Testis (tissue), 3 donors: ENCODE data around the gene FHIT. TPM values are rescaled to one million over a fixed set of nuclear protein-coding genes. Genes with fewer than 3 reads are reported as not detected.

Experiments
- DNase-seq: peaks from one replicate; pipeline ENCODE4 v3.0.0-alpha.2; 2019
- H3K27ac ChIP-seq, 2 donors: fragments of 200-600 bp; sonication (generic); one replicate each; pipeline ENCODE4 v1.5.1; 2019
- H3K27me3 ChIP-seq: fragments of 200-600 bp; sonication (generic); one replicate; pipeline ENCODE4 v1.5.1; 2019
- H3K36me3 ChIP-seq: fragments of 200-600 bp; sonication (generic); one replicate; pipeline ENCODE4 v1.5.1; 2017; ENCODE audit warnings: low read depth; ENCODE audit errors: missing control alignments
- H3K4me1 ChIP-seq: fragments of 200-600 bp; sonication (generic); one replicate; pipeline ENCODE4 v1.5.1; 2019
- H3K4me3 ChIP-seq, 2 donors: fragments of 200-600 bp; sonication (generic); one replicate each; pipeline ENCODE4 v1.5.1; 2017 to 2019
- H3K9me3 ChIP-seq: fragments of 200-600 bp; sonication (generic); one replicate; pipeline ENCODE4 v1.5.1; 2017
- POLR2A ChIP-seq: fragments of 450-650 bp; IDR thresholded peaks from one replicate; pipeline ENCODE4 v1.6.1; 2017; ENCODE audit warnings: antibody characterized with exemption, mild to moderate bottlenecking, moderate library complexity
- WGBS, 2 donors: methylation state at CpG; one replicate each; pipeline ENCODE4 v1.1.5; 2018; 5-methylcytosine and 5-hydroxymethylcytosine counted together
- intact Hi-C: fragments of 100-400 bp; cut with DNase I; formaldehyde crosslinking; loops from one replicate; pipeline ENCODE4 v1.15.1; 2023; ENCODE audit warnings: low total_unique reads
- polyA plus RNA-seq: library from polyadenylated mRNA; stranded (reverse); fragments of 350-450 nt; fragmentation: Illumina TruSeq; extraction: RNeasy Lipid Tissue Mini Kit (QIAGEN cat#74804); gene quantifications from one replicate; pipeline ENCODE4 v1.2.3, GENCODE V29; 2014; ENCODE audit warnings: low read depth, low replicate concordance; ENCODE audit not compliant: insufficient read depth
- total RNA-seq, 2 donors: library from RNA; depleted of rRNA; stranded (reverse); fragments of >200 nt; gene quantifications; one replicate each; pipeline ENCODE4 v1.2.3, GENCODE V29; 2016
- TF ChIP-seq, protein P1 (sequence below), 3 experiments: fragments of 450-650 bp in 2 of 3; fragments of 200-600 bp in 1 of 3; sonication (generic) in 1 of 3; IDR thresholded peaks; one replicate each; pipeline ENCODE4 v1.5.1; 2016 to 2019; ENCODE audit warnings: antibody characterized with exemption in 3 of 3, mild to moderate bottlenecking in 2 of 3, moderate library complexity in 1 of 3

FHIT gene
- total and polyA plus RNA-seq, 3 donors from 2014 or later, result 10.1 to 29.6 (median 15.5) TPM

DNA sequence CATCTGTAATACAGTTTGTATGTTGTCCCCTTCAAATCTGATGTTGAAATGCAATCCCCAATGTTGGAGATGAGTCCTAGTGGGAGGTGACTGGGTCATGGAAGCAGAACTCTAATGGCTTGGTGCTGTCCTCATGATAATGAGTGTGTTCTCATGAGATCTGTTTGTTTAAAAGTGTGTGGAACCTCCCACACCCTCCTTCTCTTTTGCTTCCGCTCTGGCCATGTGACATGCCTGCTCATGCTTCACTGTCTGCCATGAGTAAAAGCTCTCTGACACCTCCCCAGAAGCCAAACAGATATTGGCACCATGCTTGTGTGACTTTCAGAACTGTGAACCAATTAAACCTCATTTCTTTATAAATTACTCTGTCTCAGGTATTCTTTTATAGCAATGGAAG is 1407.4 kb downstream of the FHIT start:
- 89 to 100% methylated on average over 1 of the region's 1 CpG for WGBS, 2 donors

DNA sequence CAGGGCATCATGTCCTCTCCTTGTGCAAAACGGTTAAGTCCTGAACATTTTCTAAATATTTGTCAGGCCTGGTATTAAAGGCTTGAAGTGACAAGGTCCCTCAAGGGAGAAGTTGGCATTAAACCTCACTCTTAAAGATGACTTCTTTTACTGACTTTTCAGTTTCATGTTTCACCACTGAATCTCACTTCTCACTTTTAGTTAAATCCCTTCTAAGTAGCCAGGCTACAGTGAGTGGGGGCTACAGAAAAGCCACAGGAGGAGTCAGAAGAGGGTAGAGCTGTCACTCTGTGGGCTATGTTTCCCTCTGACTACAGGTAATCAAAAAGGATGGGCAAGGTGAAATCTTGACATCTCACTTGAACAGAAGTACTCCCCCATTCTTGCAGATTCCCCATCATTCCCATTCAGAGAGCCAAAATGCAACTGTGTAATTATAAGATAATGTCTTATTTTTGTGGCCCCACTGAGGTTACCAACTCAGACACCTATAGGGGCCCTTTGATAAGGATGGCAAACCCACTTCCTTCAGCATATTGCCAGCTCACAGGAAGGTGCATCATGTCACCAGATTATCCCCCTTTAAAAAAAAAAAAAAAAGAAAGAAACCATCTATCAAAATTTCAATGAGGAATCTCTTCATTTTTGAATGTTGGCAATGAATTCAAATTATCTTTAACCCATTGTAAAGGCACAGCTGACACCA is 1411.3 kb downstream of the FHIT start:
- WGBS, 2 donors, result 74 to 78% methylated on average over 1 of the region's 1 CpG
- intact Hi-C loops, result no loop called here

More for the DNA sequence above, 1407.4 kb downstream of the FHIT start:
- intact Hi-C loops, result no loop called here
- no peak for DNase-seq
- Histone ChIP-seq H3K4me3 (no peak overlapping the region), H3K27me3 (no peaks in the 10 kb centered on the region), H3K9me3 (no peaks in the 10 kb centered on the region), H3K36me3 (no peaks in the 10 kb centered on the region), H3K27ac (no peak overlapping the region), H3K4me1 (no peaks in the 10 kb centered on the region)
- no peak for TF ChIP-seq POLR2A
- TF ChIP-seq, protein P1, sequence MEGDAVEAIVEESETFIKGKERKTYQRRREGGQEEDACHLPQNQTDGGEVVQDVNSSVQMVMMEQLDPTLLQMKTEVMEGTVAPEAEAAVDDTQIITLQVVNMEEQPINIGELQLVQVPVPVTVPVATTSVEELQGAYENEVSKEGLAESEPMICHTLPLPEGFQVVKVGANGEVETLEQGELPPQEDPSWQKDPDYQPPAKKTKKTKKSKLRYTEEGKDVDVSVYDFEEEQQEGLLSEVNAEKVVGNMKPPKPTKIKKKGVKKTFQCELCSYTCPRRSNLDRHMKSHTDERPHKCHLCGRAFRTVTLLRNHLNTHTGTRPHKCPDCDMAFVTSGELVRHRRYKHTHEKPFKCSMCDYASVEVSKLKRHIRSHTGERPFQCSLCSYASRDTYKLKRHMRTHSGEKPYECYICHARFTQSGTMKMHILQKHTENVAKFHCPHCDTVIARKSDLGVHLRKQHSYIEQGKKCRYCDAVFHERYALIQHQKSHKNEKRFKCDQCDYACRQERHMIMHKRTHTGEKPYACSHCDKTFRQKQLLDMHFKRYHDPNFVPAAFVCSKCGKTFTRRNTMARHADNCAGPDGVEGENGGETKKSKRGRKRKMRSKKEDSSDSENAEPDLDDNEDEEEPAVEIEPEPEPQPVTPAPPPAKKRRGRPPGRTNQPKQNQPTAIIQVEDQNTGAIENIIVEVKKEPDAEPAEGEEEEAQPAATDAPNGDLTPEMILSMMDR (IDR thresholded peaks at IDR 0.05), result no peak

DNA sequence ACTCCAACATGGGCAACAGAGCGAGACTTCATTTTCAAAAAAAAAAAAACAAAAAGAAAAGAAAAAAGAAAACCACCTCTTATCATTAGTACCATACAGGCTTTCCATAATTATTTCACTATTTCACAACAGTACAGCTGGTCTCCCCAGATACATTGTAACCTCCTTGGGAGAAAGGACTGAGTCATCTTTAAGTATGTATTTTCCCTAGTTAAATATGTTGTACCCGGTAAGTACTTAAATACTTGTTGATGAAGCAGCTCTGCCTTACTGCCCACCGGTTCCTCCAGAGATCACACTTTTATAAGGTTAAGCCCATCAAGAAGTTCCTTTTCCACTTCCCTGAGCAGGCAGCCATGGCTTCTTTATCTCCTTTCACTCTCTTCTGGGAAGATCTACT is 1412.0 kb downstream of the FHIT start:
- Histone ChIP-seq H3K4me3 (no peak overlapping the region), H3K36me3 (no peaks in the 10 kb centered on the region), H3K27ac (no peak overlapping the region), H3K4me1 (no peaks in the 10 kb centered on the region), H3K9me3 (no peaks in the 10 kb centered on the region), H3K27me3 (no peaks in the 10 kb centered on the region)
- TF ChIP-seq POLR2A, result no peak
- TF ChIP-seq, protein P1 (IDR thresholded peaks at IDR 0.05), result no peak
- WGBS, 2 donors, result 82% methylated on average over 3 of the region's 3 CpGs
- intact Hi-C loops, result no loop called here
- DNase-seq, result no peak

More for the DNA sequence above, 1411.3 kb downstream of the FHIT start:
- Histone ChIP-seq H3K27ac (no peak overlapping the region), H3K27me3 (no peaks in the 10 kb centered on the region), H3K4me3 (no peak overlapping the region), H3K36me3 (no peaks in the 10 kb centered on the region), H3K9me3 (no peaks in the 10 kb centered on the region), H3K4me1 (no peaks in the 10 kb centered on the region)
- TF ChIP-seq, protein P1 (IDR thresholded peaks at IDR 0.05), result no peak
- TF ChIP-seq POLR2A, result no peak
- DNase-seq, result no peak

DNA sequence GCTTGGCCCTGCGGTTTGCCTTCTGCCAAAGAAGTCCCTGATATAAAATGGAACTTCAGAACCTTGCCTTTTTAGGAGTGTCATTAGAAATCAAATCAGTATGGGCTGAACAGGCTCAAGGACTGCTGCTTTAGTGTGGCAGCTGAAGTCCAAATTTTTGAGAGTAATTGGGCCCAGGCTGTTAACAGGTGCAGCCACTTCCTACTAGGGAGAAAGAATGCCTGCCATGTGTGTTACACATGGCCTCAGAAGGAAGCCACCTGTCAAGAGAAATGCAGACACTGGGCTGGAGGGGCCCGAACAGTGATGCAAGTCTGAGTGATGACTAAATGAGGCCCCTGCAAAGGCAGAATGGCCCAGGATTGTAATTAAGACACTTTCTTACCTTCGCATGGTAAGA is 1414.7 kb downstream of the FHIT start:
- Histone ChIP-seq H3K4me1 (no peaks in the 10 kb centered on the region), H3K27ac (no peak overlapping the region), H3K9me3 (no peaks in the 10 kb centered on the region), H3K27me3 (no peaks in the 10 kb centered on the region), H3K4me3 (no peak overlapping the region), H3K36me3 (no peaks in the 10 kb centered on the region)
- DNase-seq, result no peak
- 91 to 100% methylated on average over 3 of the region's 3 CpGs for WGBS, 2 donors
- TF ChIP-seq POLR2A, result no peak
- intact Hi-C loops, result no loop called here

DNA sequence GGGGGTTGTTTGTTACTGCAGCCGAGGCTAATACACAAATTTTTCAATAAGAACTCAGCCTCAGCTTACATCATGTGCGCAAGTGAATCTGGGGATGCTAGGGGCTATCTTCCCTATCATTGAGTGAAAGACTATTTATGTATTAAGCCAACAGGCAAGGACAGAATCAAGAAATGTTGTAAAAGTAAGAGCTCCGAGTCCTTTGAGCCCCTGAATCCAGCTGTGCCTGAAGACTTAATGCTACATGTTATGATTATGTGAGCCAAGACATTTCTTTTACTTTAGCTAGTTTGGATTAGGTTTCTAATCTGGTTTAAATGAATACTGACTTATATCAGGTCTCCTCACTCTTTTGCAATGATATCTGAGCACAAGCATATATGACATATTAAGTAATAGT is 1418.5 kb downstream of the FHIT start:
- TF ChIP-seq POLR2A, result no peak
- TF ChIP-seq, protein P1 (IDR thresholded peaks at IDR 0.05), result no peak
- intact Hi-C loops, result no loop called here
- H3K27ac ChIP-seq, result no peak overlapping the region
- no peaks in the 10 kb centered on the region for H3K27me3 ChIP-seq
- H3K36me3 ChIP-seq, result no peaks in the 10 kb centered on the region
- H3K9me3 ChIP-seq, result no peaks in the 10 kb centered on the region
- 64 to 88% methylated on average over 3 of the region's 3 CpGs for WGBS, 2 donors
- no peak for DNase-seq
- H3K4me3 ChIP-seq, result no peak overlapping the region
- H3K4me1 ChIP-seq, result no peaks in the 10 kb centered on the region
